CD14-positive monocyte (primary cell): ENCODE measurements around the gene LCE1D. TPM values are rescaled to one million over a fixed set of nuclear protein-coding genes. Genes with fewer than 3 reads are reported as not detected.

Source experiments
- DNase-seq, 3 donors: peaks; one replicate each; pipeline ENCODE4 v3.0.0-alpha.2; 2011 to 2022
- H2AFZ ChIP-seq: 2 replicates; pipeline ENCODE4 v1.6.0; 2012; ENCODE audit warnings: mild to moderate bottlenecking, low read depth, low read length, inconsistent platforms; ENCODE audit not compliant: insufficient read depth, poor library complexity, severe bottlenecking
- H3K27ac ChIP-seq, 2 donors: 1 replicate in 1 of 2; 2 replicates in 1 of 2; pipeline ENCODE4 v1.5.1; 2012 to 2013; ENCODE audit warnings: low read length in 2 of 2, control low read depth in 1 of 2, inconsistent platforms in 1 of 2, low read depth in 1 of 2, mild to moderate bottlenecking in 1 of 2
- H3K27me3 ChIP-seq, 2 donors: one replicate each; pipeline versions ENCODE4 v1.6.0 to v1.6.1; 2011 to 2013; ENCODE audit warnings: low read length in 2 of 2; ENCODE audit not compliant: control insufficient read depth in 2 of 2, insufficient read depth in 2 of 2
- H3K36me3 ChIP-seq, 2 donors: replicated peaks in 1 of 2; 1 replicate in 1 of 2; 2 replicates in 1 of 2; pipeline versions ENCODE4 v1.5.1 to v1.6.1; 2012 to 2013; ENCODE audit warnings: low read length in 2 of 2, control low read depth in 1 of 2, inconsistent platforms in 1 of 2, mild to moderate bottlenecking in 1 of 2; ENCODE audit not compliant: insufficient read depth in 2 of 2, control insufficient read depth in 1 of 2
- H3K4me1 ChIP-seq, 2 donors: 1 replicate in 1 of 2; 2 replicates in 1 of 2; pipeline versions ENCODE4 v1.5.1 to v1.6.1; 2012 to 2013; ENCODE audit warnings: low read length in 2 of 2, control low read depth in 1 of 2, inconsistent platforms in 1 of 2, mild to moderate bottlenecking in 1 of 2, moderate library complexity in 1 of 2; ENCODE audit not compliant: insufficient read depth in 2 of 2, control insufficient read depth in 1 of 2
- H3K4me2 ChIP-seq: replicated peaks from 2 replicates; pipeline ENCODE3; 2012; ENCODE audit warnings: low read length, moderate library complexity, mild to moderate bottlenecking; ENCODE audit not compliant: poor library complexity, severe bottlenecking; ENCODE audit errors: extremely low read depth
- H3K4me3 ChIP-seq, 3 experiments: fragments of 200-600 bp in 1 of 3; sonication (generic) in 1 of 3; replicated peaks in 1 of 3; 1 replicate in 2 of 3; 2 replicates in 1 of 3; pipeline ENCODE4 v1.5.1; 2011 to 2013; ENCODE audit warnings: low read length in 3 of 3, mild to moderate bottlenecking in 3 of 3, control low read depth in 2 of 3, low read depth in 2 of 3, inconsistent platforms in 1 of 3, moderate library complexity in 1 of 3
- H3K79me2 ChIP-seq: 2 replicates; pipeline ENCODE4 v1.6.0; 2012; ENCODE audit warnings: mild to moderate bottlenecking, control low read depth, inconsistent platforms, low read length, moderate library complexity; ENCODE audit not compliant: insufficient read depth
- H3K9ac ChIP-seq: 2 replicates; pipeline ENCODE4 v1.6.0; 2017; ENCODE audit warnings: low read length, mild to moderate bottlenecking; ENCODE audit not compliant: insufficient read depth, poor library complexity, severe bottlenecking
- H3K9me3 ChIP-seq, 2 donors: replicated peaks in 1 of 2; 1 replicate in 1 of 2; 2 replicates in 1 of 2; pipeline versions ENCODE4 v1.5.1 to v1.6.1; 2012 to 2013; ENCODE audit warnings: low read length in 2 of 2, control low read depth in 1 of 2; ENCODE audit not compliant: control insufficient read depth in 1 of 2, insufficient read depth in 1 of 2
- H4K20me1 ChIP-seq: 2 replicates; pipeline ENCODE4 v1.6.0; 2012; ENCODE audit warnings: mild to moderate bottlenecking, low read length, control low read depth, moderate library complexity; ENCODE audit not compliant: insufficient read depth
- H3K27ac Mint-ChIP-seq, 7 donors: one replicate each; pipeline ENCODE4 v1.8.0; 2020; ENCODE audit warnings: mild to moderate bottlenecking in 7 of 7, mixed read lengths in 7 of 7, moderate library complexity in 6 of 7, inconsistent platforms in 2 of 7
- H3K27me3 Mint-ChIP-seq, 3 donors: one replicate each; pipeline ENCODE4 v1.8.0; 2021 to 2022; ENCODE audit warnings: low read depth in 3 of 3, mild to moderate bottlenecking in 3 of 3, mixed read lengths in 3 of 3, moderate library complexity in 3 of 3, inconsistent platforms in 1 of 3
- H3K36me3 Mint-ChIP-seq, 2 donors: one replicate each; pipeline ENCODE4 v1.8.0; 2020; ENCODE audit warnings: mixed read lengths in 2 of 2, inconsistent platforms in 1 of 2, mild to moderate bottlenecking in 1 of 2
- H3K4me1 Mint-ChIP-seq: one replicate; pipeline ENCODE4 v1.8.0; 2020; ENCODE audit warnings: mild to moderate bottlenecking, mixed read lengths
- H3K4me3 Mint-ChIP-seq, 2 donors: one replicate each; pipeline ENCODE4 v1.8.0; 2020; ENCODE audit warnings: mild to moderate bottlenecking in 2 of 2, mixed read lengths in 2 of 2, moderate library complexity in 1 of 2
- H3K9me3 Mint-ChIP-seq, 7 donors: one replicate each; pipeline ENCODE4 v1.8.0; 2020 to 2022; ENCODE audit warnings: mixed read lengths in 7 of 7, mild to moderate bottlenecking in 6 of 7, moderate library complexity in 6 of 7, inconsistent platforms in 2 of 7
- CTCF ChIP-seq: fragments of 200-600 bp; IDR thresholded peaks from one replicate; pipeline ENCODE4 v1.8.0; 2022; ENCODE audit warnings: antibody characterized with exemption, mild to moderate bottlenecking
- WGBS: methylation state at CpG from one replicate; pipeline ENCODE4 v1.1.5; 2013; ENCODE audit warnings: missing lambda C conversion rate; ENCODE audit not compliant: insufficient coverage; 5-methylcytosine and 5-hydroxymethylcytosine counted together
- intact Hi-C, 2 donors: fragments of 100-400 bp; cut with micrococcal nuclease; formaldehyde crosslinking; loops; one replicate each; pipeline versions ENCODE4 v1.15.0 to v1.15.1; 2023
- polyA plus RNA-seq, 3 donors: library from polyadenylated mRNA; depleted of rRNA in 1 of 3; unstranded in 2 of 3; stranded (reverse) in 1 of 3; fragments of 300-500 nt in 2 of 3; fragments of >200 nt in 1 of 3; fragmentation: Illumina TruSeq in 2 of 3; gene quantifications; 1 replicate in 2 of 3; 2 replicates in 1 of 3; pipeline ENCODE4 v1.2.3, GENCODE V29; 2012 to 2021

LCE1D gene
- polyA plus RNA-seq, 3 donors: not detected

GRCh38 chr1:152777510-152778137, 18.9 kb upstream of the LCE1D start:
- Mint-ChIP-seq H3K36me3 (no peaks in the 10 kb centered on the region), H3K27ac (no peak overlapping the region), H3K4me1 (no peaks in the 10 kb centered on the region), H3K27me3 (peaks cover 8 to 14% (median 8%) of the 10 kb centered on the region in 3 donors), H3K9me3 (peaks cover 0 to 4% (median 2%) of the 10 kb centered on the region in 7 donors), H3K4me3 (no peak overlapping the region)
- H3K4me1 ChIP-seq: no peaks in the 10 kb centered on the region
- no peak overlapping the region for H3K4me3 ChIP-seq
- peaks cover 0 to 2% of the 10 kb centered on the region in 2 donors for H3K27me3 ChIP-seq
- intact Hi-C loops: no loop called here
- WGBS: 80% methylated on average over 1 of the region's 4 CpGs
- H3K9me3 ChIP-seq: no peaks in the 10 kb centered on the region
- no peaks in the 10 kb centered on the region for H3K36me3 ChIP-seq
- no peak overlapping the region for H3K4me2 ChIP-seq
- DNase-seq: no peak
- H2AFZ ChIP-seq: no peak overlapping the region
- peak; percentile 14 for TF ChIP-seq CTCF
- no peaks in the 10 kb centered on the region for H4K20me1 ChIP-seq
- no peak overlapping the region for H3K9ac ChIP-seq
- no peaks in the 10 kb centered on the region for H3K79me2 ChIP-seq
- H3K27ac ChIP-seq: no peak overlapping the region

GRCh38 chr1:152783095-152783494, 13.4 kb upstream of the LCE1D start:
- TF ChIP-seq CTCF: no peak
- Histone ChIP-seq H3K9me3 (no peaks in the 10 kb centered on the region), H3K4me3 (no peak overlapping the region), H4K20me1 (no peaks in the 10 kb centered on the region), H3K9ac (no peak overlapping the region), H3K27ac (no peak overlapping the region), H3K36me3 (no peaks in the 10 kb centered on the region), H3K4me2 (no peak overlapping the region), H3K27me3 (peaks cover under 1 to 6% of the 10 kb centered on the region in 2 donors), H3K79me2 (no peaks in the 10 kb centered on the region), H2AFZ (no peak overlapping the region), H3K4me1 (no peaks in the 10 kb centered on the region)
- DNase-seq: no peak
- WGBS: 88% methylated on average over 1 of the region's 2 CpGs
- H3K36me3 Mint-ChIP-seq: no peaks in the 10 kb centered on the region
- intact Hi-C loops: no loop called here
- H3K9me3 Mint-ChIP-seq: peaks cover 0 to 2% (median 0%) of the 10 kb centered on the region in 7 donors
- H3K27me3 Mint-ChIP-seq: peaks cover 9 to 26% (median 15%) of the 10 kb centered on the region in 3 donors
- no peak overlapping the region for H3K4me3 Mint-ChIP-seq
- no peaks in the 10 kb centered on the region for H3K4me1 Mint-ChIP-seq
- H3K27ac Mint-ChIP-seq: no peak overlapping the region
